ENCODE data around the gene SLC22A4.

Gene SLC22A4

GRCh38 chr5:132303589-132303988, 9.4 kb downstream of the SLC22A4 start:
- no peak for TF ChIP-seq POLR2A (IDR thresholded peaks at IDR 0.05; ENCODE audit: extremely low read depth, insufficient read length)
- TF ChIP-seq CTCF (IDR thresholded peaks at IDR 0.05; ENCODE audit: low read depth, low read length): no peak
- no peak for TF ChIP-seq MYC (IDR thresholded peaks at IDR 0.05; ENCODE audit: low read depth, low read length)
- TF ChIP-seq MAX (IDR thresholded peaks at IDR 0.05; ENCODE audit: low read depth, low read length): no peak
- no peak for DNase-seq (ENCODE audit: low read depth)
- no peak overlapping the region for H3K4me3 ChIP-seq (ENCODE audit: low read depth, low read length)

- no peak overlapping the region for H3K4me3 ChIP-seq (ENCODE audit: low read depth, low read length)
- TF ChIP-seq CTCF (IDR thresholded peaks at IDR 0.05; ENCODE audit: low read depth, low read length) (no peak), MYC (IDR thresholded peaks at IDR 0.05; ENCODE audit: low read depth, low read length) (no peak), POLR2A (IDR thresholded peaks at IDR 0.05; ENCODE audit: extremely low read depth, insufficient read length) (no peak), MAX (IDR thresholded peaks at IDR 0.05; ENCODE audit: low read depth, low read length) (no peak)
- no peak for DNase-seq (ENCODE audit: low read depth)
These were observed 11.2 kb downstream of the SLC22A4 start for GRCh38 chr5:132305420-132305819.

- DNase-seq (ENCODE audit: low read depth): no peak
- TF ChIP-seq MYC (IDR thresholded peaks at IDR 0.05; ENCODE audit: low read depth, low read length) (no peak), POLR2A (IDR thresholded peaks at IDR 0.05; ENCODE audit: extremely low read depth, insufficient read length) (no peak), MAX (IDR thresholded peaks at IDR 0.05; ENCODE audit: low read depth, low read length) (no peak)
- H3K4me3 ChIP-seq (ENCODE audit: low read depth, low read length): no peak overlapping the region
These were observed 14.5 kb downstream of the SLC22A4 start for GRCh38 chr5:132308701-132309100.

- TF ChIP-seq MAX (IDR thresholded peaks at IDR 0.05; ENCODE audit: low read depth, low read length) (no peak), CTCF (IDR thresholded peaks at IDR 0.05; ENCODE audit: low read depth, low read length) (no peak), POLR2A (IDR thresholded peaks at IDR 0.05; ENCODE audit: extremely low read depth, insufficient read length) (no peak), MYC (IDR thresholded peaks at IDR 0.05; ENCODE audit: low read depth, low read length) (no peak)
- no peak for DNase-seq (ENCODE audit: low read depth)
- H3K4me3 ChIP-seq (ENCODE audit: low read depth, low read length): no peak overlapping the region
These were observed 15.5 kb downstream of the SLC22A4 start for GRCh38 chr5:132309679-132310078.

GRCh38 chr5:132310141-132310834, 16.1 kb downstream of the SLC22A4 start:
- TF ChIP-seq CTCF (IDR thresholded peaks at IDR 0.05; ENCODE audit: low read depth, low read length): no peak
- no peak for TF ChIP-seq POLR2A (IDR thresholded peaks at IDR 0.05; ENCODE audit: extremely low read depth, insufficient read length)
- TF ChIP-seq MAX (IDR thresholded peaks at IDR 0.05; ENCODE audit: low read depth, low read length): no peak
- TF ChIP-seq MYC (IDR thresholded peaks at IDR 0.05; ENCODE audit: low read depth, low read length): no peak
- H3K4me3 ChIP-seq (ENCODE audit: low read depth, low read length): no peak overlapping the region
- no peak for DNase-seq (ENCODE audit: low read depth)

- TF ChIP-seq MYC (IDR thresholded peaks at IDR 0.05; ENCODE audit: low read depth, low read length): no peak
- no peak for TF ChIP-seq MAX (IDR thresholded peaks at IDR 0.05; ENCODE audit: low read depth, low read length)
- no peak for TF ChIP-seq CTCF (IDR thresholded peaks at IDR 0.05; ENCODE audit: low read depth, low read length)
- TF ChIP-seq POLR2A (IDR thresholded peaks at IDR 0.05; ENCODE audit: extremely low read depth, insufficient read length): no peak
- no peak for DNase-seq (ENCODE audit: low read depth)
- no peak overlapping the region for H3K4me3 ChIP-seq (ENCODE audit: low read depth, low read length)
These were observed 19.2 kb downstream of the SLC22A4 start for GRCh38 chr5:132313366-132313765.

Measured in NB4 (cell line).